Measurements from ENCODE around the gene SPTBN4.
"Not testable (repeated sequence)": the region's sequence is repeated elsewhere in the genome, so short reads cannot be mapped to it uniquely, and the experiment has no call there.

SPTBN4 gene

DNA sequence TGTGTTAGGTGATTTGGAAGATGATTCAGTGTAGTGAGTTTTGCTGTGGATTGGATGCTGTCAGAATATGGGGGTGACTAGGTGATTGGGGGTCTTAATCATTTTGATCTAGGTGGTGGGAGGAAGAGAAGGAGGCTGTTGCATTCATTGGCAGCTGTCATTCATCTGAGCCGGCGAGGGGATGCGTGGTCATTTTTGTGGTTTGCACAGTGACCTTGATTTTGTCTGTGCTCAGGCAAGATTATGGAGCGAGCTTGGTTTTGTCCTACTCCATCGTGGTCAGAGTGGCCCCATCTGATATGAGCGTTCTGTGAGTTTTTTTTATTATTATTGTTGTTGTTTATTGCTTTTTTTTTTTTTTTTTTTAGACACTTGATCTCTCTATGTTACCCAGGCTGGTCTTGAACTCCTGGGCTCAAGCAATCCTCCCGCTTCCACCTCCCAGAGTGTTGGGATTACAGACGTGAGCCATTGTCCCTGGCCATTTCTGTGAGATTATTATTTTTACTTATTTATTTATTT is 42.0 kb downstream of the SPTBN4 start:
- no peak for FAIRE-seq

DNA sequence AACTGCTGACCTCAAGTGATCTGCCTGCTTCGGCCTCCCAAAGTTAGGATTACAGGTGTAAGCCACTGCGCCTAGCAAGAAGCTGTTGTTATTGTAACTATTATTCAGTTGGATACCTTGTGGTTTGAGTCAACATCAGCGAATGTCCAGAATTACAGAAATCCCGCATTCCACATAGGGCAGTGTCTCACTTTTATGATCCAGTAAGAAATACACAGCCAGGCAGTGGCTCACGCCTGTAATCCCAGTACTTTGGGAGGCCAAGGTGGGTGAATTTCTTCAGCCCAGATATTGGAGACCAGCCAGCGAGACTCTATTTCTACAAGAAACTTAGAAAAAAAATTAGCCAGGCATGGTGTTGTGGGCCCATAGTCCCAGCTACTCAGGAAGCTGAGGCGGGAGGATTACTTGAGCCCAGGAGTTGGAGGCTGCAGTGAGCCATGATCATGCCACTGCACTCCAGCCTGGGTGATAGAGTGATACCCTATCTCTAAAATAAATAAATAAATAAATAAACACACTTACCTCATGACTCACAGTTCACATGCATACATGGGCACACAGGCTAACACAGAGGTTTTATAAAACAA is 43.8 kb downstream of the SPTBN4 start:
- no peak for FAIRE-seq

DNA sequence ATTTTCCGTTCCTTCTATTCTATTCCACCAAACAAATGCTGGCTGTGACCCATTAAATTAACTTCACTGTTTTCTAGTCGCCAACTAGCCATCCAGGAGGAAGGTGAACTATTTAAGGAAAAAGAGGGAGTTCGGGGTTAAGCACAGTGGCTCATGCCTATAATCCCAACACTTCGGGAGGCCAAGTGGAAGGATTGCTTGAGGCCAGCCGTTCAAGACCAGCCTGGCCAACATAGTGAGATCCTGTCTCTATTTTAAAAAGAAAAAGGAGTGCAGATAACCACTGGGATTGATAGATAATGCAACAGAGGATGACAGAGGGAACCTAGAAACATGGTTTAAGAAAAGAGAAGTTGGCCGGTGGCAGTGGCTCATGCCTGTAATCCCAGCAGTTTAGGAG is 44.7 kb downstream of the SPTBN4 start:
- FAIRE-seq, result no peak

- FAIRE-seq, result no peak
These were observed 45.3 kb downstream of the SPTBN4 start for GRCh38 chr19:40512110-40512472.

- no peak for FAIRE-seq
These were observed 45.9 kb downstream of the SPTBN4 start for GRCh38 chr19:40512473-40513344.

DNA sequence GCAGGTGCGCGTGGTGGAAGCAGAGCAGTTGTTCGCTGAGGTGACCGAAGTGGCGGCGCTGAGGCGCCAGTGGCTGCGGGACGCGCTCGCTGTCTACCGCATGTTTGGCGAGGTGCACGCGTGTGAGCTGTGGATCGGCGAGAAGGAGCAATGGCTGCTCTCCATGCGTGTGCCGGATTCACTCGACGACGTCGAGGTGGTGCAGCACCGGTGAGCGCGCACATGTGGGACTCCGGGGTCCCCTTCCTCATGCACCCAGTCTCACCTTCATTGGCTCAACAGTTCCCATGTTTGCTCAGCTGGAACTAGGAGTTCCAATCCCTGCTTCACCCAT is 46.5 kb downstream of the SPTBN4 start:
- FAIRE-seq, result no peak

DNA sequence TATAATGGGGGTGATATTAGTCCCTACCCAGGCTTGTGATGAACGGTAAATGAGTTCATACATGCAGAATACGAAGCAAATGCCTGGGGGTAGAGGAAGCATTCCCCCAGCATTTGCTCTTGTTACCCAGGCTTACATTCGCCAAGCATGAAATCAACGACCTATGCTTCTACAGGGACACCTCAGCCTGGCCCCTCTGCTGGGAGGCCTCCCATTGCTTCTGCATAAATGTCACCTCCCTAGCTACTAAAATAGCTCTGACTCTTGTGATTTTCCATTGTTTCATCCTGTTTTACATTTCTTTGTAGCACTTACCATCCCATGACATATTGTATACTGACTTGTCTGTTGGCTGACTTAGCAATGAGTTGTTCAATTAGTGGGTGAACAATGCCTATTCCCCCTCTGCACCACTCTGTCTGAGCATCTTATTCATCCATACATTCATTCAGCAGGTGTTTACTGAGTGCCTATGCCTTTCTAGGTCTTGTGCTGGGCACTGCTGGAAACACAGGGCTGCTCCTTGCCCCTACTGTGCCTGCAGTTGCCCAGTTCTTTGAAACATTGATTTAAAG is 47.0 kb downstream of the SPTBN4 start:
- FAIRE-seq, result no peak

- no peak for FAIRE-seq
These were observed 50.4 kb downstream of the SPTBN4 start for GRCh38 chr19:40517248-40517647.

DNA sequence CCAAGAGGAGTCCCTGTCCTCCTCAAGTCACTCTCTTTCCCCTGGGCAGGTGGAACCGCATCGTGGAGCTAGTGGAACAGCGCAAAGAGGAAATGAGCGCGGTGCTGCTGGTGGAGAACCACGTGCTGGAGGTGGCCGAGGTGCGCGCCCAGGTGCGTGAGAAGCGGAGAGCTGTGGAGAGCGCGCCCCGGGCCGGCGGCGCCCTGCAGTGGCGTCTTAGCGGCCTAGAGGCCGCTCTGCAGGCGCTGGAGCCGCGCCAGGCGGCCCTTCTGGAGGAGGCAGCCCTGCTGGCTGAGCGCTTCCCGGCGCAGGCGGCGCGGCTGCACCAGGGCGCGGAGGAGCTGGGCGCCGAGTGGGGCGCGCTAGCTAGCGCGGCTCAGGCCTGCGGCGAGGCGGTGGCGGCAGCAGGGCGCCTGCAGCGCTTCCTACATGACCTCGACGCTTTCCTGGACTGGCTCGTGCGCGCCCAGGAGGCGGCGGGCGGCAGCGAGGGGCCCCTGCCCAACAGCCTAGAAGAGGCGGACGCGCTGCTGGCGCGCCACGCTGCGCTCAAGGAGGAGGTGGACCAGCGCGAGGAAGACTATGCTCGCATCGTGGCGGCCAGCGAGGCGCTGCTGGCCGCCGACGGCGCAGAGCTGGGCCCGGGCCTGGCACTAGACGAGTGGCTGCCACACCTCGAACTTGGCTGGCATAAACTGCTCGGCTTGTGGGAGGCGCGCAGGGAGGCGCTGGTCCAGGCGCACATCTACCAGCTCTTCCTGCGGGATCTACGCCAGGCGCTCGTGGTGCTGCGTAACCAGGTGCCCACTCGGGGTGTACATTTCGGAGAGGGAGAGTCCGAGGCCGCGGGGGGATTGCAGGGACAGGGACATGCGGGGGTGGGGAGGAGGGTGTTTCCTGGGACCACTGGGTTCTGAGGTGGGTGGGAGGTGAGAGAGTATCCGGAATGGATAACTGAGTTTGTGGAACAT is 52.8 kb downstream of the SPTBN4 start:
- FAIRE-seq, result no peak

DNA sequence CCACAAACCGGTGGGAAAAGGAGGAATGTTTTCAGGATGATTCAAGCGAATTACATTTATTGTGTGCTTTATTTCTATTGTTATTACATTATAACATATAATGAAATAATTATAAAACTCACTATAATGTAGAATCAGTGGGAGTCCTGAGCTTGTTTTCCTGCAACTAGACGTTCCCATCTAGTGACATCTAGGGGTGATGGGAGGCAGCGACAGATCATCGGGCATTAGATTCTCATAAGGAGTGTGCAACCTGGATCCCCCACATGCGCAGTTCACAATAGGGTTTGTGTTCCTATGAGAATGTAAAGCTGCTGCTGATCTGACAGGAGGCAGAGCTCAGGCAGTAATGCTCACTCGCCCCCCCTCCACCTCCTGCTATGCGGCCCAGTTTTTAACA is 54.5 kb downstream of the SPTBN4 start:
- no peak for FAIRE-seq

DNA sequence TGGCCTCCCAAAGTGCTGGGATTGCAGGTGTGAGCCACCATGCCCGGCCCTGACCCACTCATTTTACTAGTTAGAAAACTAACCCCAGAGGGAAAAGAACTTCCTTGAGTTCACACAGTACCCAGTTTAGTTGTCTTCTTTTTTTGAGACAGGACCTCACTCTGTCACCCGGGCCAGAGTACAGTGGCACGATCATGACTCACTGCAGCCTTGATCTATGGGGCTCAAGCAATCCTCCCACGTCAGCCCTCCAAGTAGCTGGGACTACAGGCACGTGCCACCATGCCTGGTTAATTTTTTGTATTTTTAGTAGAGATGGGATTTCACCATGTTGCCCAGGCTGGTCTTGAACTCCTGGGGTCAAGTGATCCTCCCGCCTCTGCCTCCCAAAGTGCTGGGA is 55.1 kb downstream of the SPTBN4 start:
- FAIRE-seq, result not testable (repeated sequence)

- FAIRE-seq, result peak; percentile 57
These were observed 56.7 kb downstream of the SPTBN4 start for GRCh38 chr19:40523322-40524047.

DNA sequence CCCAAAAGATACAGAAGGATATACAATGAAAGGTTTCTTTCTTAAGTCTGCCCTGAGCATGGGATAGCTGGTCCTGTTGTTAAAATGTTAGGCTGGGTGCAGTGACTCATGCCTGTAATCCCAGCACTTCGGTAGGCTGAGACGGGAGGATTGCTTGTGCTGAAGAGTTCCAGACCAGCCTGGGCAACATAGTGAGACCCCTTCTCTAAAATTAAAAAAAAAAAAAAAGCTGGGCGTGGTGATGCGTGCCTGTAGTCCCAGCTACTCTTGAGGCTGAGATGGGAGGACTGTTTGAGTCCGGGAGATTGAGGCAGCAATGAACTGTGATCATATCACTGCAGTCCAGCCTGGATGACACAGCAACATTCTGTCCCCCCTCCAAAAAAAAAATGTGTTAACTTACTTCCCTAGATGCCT is 57.3 kb downstream of the SPTBN4 start:
- FAIRE-seq, result no peak

GRCh38 chr19:40524655-40525054 is 57.9 kb downstream of the SPTBN4 start:
- FAIRE-seq, result no peak

GRCh38 chr19:40525234-40526051 is 58.6 kb downstream of the SPTBN4 start:
- no peak for FAIRE-seq

DNA sequence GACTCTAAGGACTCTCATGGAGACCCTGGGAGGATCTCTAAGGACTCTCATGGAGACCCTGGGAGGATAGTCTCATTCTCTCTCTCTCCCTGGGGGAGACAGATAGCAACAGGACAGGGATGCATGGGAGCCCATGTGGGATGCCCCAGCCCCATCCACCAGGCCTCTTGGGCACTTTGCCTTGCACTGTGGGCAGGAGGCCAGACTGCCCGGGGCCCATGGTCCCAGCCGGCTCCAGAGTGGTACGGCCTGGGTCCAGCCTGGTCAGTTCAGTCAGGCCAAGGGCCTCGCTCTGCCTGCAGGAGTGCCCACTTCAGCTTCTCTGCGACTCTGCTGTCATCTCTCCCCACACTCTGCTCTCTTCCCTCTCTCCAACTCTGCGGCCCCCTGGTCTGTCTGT is 61.3 kb downstream of the SPTBN4 start:
- no peak for FAIRE-seq

- FAIRE-seq, result no peak
These were observed 61.8 kb downstream of the SPTBN4 start for GRCh38 chr19:40528533-40529092.

DNA sequence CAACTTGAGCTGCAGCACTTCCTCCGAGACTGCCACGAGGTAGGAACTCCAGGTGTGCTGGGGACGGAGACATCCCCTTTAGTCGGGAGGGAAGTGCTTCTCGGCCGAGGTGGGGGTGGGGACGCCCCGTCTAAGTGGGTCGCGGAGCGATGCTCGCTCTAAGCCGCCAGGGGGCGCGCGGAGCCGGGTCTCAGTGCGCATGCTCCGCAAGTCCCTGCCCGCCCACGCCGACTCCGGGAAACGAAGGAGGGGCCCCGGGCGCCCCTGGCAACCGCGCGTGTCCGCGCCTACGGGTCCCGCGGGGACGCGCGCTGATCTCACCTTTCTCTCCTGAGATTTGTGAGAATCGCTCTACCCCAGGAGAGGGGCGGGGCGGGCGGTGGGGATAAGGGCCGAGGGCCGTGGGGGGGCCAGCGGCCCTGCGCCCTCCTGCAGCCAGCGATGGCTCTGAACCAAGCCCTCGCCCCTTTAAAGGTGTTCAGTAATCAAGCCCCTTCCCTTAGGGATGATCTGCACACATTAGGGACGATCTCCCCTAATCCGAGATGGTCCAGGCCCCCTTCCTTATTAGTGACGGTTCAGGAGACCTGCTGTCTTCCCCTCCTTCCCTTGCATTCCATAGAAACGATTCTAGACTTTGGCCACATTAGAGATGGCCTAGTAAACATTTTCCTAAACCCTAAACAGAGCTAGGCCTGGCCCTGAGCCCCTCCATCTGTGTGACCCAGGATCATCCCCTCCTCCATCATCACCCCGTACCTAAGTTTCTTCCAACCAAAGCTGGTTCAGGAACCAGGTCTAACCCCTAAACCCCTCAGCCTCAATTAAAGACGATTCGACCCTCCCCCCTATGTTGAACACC is 62.5 kb downstream of the SPTBN4 start:
- FAIRE-seq, result peak; percentile 31

GRCh38 chr19:40530091-40530901 is 63.5 kb downstream of the SPTBN4 start:
- no peak for FAIRE-seq
